ENCODE data around the gene SLC7A8.
A peak's percentile ranks its signal among the peaks of the same experiment; 100 is the strongest.

Gene SLC7A8

GRCh38 chr14:23182372-23183157, 895 bp downstream of the SLC7A8 start:
- DNase-seq: peak; percentile 36

- no peak for DNase-seq
These were observed 1.5 kb downstream of the SLC7A8 start for GRCh38 chr14:23181946-23182345.

GRCh38 chr14:23181453-23181852, 2.0 kb downstream of the SLC7A8 start:
- DNase-seq: no peak

- peak; percentile 41 for DNase-seq
These were observed 6.3 kb downstream of the SLC7A8 start for GRCh38 chr14:23177181-23177580.

- peak; percentile 28 for DNase-seq
These were observed 7.6 kb downstream of the SLC7A8 start for GRCh38 chr14:23175823-23176222.

- no peak for DNase-seq
These were observed 8.9 kb downstream of the SLC7A8 start for GRCh38 chr14:23174296-23175184.

- DNase-seq: no peak
These were observed 9.7 kb downstream of the SLC7A8 start for GRCh38 chr14:23173796-23174195.

- no peak for DNase-seq
These were observed 10.4 kb downstream of the SLC7A8 start for GRCh38 chr14:23173031-23173430.

- DNase-seq: no peak
These were observed 10.9 kb downstream of the SLC7A8 start for GRCh38 chr14:23172574-23172973.

- DNase-seq: peak; percentile 9
These were observed 11.4 kb downstream of the SLC7A8 start for GRCh38 chr14:23172096-23172495.

- no peak for DNase-seq
These were observed 12.1 kb downstream of the SLC7A8 start for GRCh38 chr14:23171222-23171975.

- no peak for DNase-seq
These were observed 13.8 kb downstream of the SLC7A8 start for GRCh38 chr14:23169622-23170021.

GRCh38 chr14:23168246-23168645, 15.2 kb downstream of the SLC7A8 start:
- DNase-seq: no peak

GRCh38 chr14:23167116-23167847, 16.2 kb downstream of the SLC7A8 start:
- DNase-seq: no peak

GRCh38 chr14:23164949-23165348, 18.5 kb downstream of the SLC7A8 start:
- no peak for DNase-seq

- no peak for DNase-seq
These were observed 19.2 kb downstream of the SLC7A8 start for GRCh38 chr14:23164250-23164649.

GRCh38 chr14:23163830-23164229, 19.6 kb downstream of the SLC7A8 start:
- no peak for DNase-seq

- DNase-seq: no peak
These were observed 20.7 kb downstream of the SLC7A8 start for GRCh38 chr14:23162800-23163199.

- DNase-seq: no peak
These were observed 21.5 kb downstream of the SLC7A8 start for GRCh38 chr14:23162005-23162404.

- peak; percentile 14 for DNase-seq
These were observed 22.4 kb downstream of the SLC7A8 start for GRCh38 chr14:23160924-23161522.

- no peak for DNase-seq
These were observed 23.9 kb downstream of the SLC7A8 start for GRCh38 chr14:23159532-23159931.

GRCh38 chr14:23158779-23159178, 24.7 kb downstream of the SLC7A8 start:
- no peak for DNase-seq
